Psoas muscle (tissue), 8 donors: ENCODE data around the gene DNAI1. TPM values are rescaled to one million over a fixed set of nuclear protein-coding genes. Genes with fewer than 3 reads are reported as not detected.

Source experiments
- ATAC-seq, 4 donors: fragments of 200-7000 bp; cut with Tn5 transposase; one replicate each; pipeline ENCODE4 v1.9.1; 2020; ENCODE audit warnings: moderate library complexity in 3 of 4, mild to moderate bottlenecking in 2 of 4
- DNase-seq, 2 donors: peaks; one replicate each; pipeline ENCODE4 v3.0.0-alpha.2; 2020
- H3K27ac ChIP-seq: fragments of 200-600 bp; one replicate; pipeline ENCODE4 v1.8.0; 2022
- H3K27me3 ChIP-seq, 3 donors: fragments of 200-600 bp in 1 of 3; one replicate each; pipeline versions ENCODE4 v1.6.1 to v1.8.0; 2013 to 2022; ENCODE audit warnings: low read length in 2 of 3, mild to moderate bottlenecking in 2 of 3, moderate library complexity in 1 of 3; ENCODE audit not compliant: insufficient read depth in 3 of 3
- H3K36me3 ChIP-seq, 2 donors: fragments of 200-600 bp in 1 of 2; one replicate each; pipeline versions ENCODE4 v1.6.1 to v1.8.0; 2013 to 2022; ENCODE audit warnings: low read depth in 1 of 2, mild to moderate bottlenecking in 1 of 2, moderate library complexity in 1 of 2; ENCODE audit not compliant: insufficient read depth in 1 of 2
- H3K4me1 ChIP-seq: fragments of 200-600 bp; one replicate; pipeline ENCODE4 v1.8.0; 2022
- H3K4me3 ChIP-seq: fragments of 200-600 bp; one replicate; pipeline ENCODE4 v1.8.0; 2022; ENCODE audit warnings: mild to moderate bottlenecking
- H3K9me3 ChIP-seq: fragments of 200-600 bp; one replicate; pipeline ENCODE4 v1.8.0; 2022
- CTCF ChIP-seq: fragments of 200-600 bp; IDR thresholded peaks from one replicate; pipeline ENCODE4 v1.8.0; 2022; ENCODE audit warnings: antibody characterized with exemption
- WGBS, 3 donors: extraction: QIAGEN DNeasy Blood & Tissue Kit; methylation state at CpG; one replicate each; pipeline versions ENCODE4 v1.1.6 to v1.1.7; 2013; 5-methylcytosine and 5-hydroxymethylcytosine counted together
- intact Hi-C, 2 donors: fragments of 100-400 bp; cut with DNase I; formaldehyde crosslinking; loops; one replicate each; pipeline versions ENCODE4 v1.11.0 to v1.14.2; 2022
- polyA plus RNA-seq, 3 donors: library from polyadenylated mRNA; stranded (reverse); fragments of 200-250 nt; gene quantifications; one replicate each; pipeline ENCODE4 v1.2.3, GENCODE V29; 2013
- total RNA-seq, 4 donors: library from RNA; stranded (reverse); fragmentation: NEBNext Ultra II Directional in 2 of 4; extraction: Animal tissue kit (Norgen Biotek cat#: 25700) in 2 of 4; gene quantifications; one replicate each; pipeline versions ENCODE4 v1.2.1 to v1.2.4, GENCODE V29; 2021 to 2023
- donor health status: healthy with polysubstance abuse.
- donor health status: DM: no; HTN: no; CAD: no; lungs with moderate emphysema.
- donor health status: Bipolar disorder and iron deficiency.
- donor health status: healthy.
- donor health status: DM: yes; HTN: yes; CAD: no.
- donor health status: DM: no; HTN: no; CAD: no.
- donor health status: DM: no; HTN: no; CAD: no.
- donor health status: DM: yes; HTN: yes; CAD: no.

The DNAI1 gene
- total and polyA plus RNA-seq, 7 donors: 0.04 to 0.70 (median 0.27) TPM; not detected in 3

GRCh38 chr9:34564617-34565016 lies 106.0 kb downstream of the DNAI1 start:
- Histone ChIP-seq H3K4me1 (peaks cover 34% of the 10 kb centered on the region), H3K4me3 (no peak overlapping the region), H3K9me3 (no peaks in the 10 kb centered on the region), H3K36me3 (peaks cover 0 to 40% of the 10 kb centered on the region in 2 donors), H3K27ac (no peak overlapping the region), H3K27me3 (no peaks in the 10 kb centered on the region)
- DNase-seq (peak; percentile 7 to 26), ATAC-seq (no peak)
- WGBS, 3 donors: 90 to 94% (median 93%) methylated on average over 16 of the region's 16 CpGs
- intact Hi-C loops: no loop called here
- TF ChIP-seq CTCF: no peak

DNA sequence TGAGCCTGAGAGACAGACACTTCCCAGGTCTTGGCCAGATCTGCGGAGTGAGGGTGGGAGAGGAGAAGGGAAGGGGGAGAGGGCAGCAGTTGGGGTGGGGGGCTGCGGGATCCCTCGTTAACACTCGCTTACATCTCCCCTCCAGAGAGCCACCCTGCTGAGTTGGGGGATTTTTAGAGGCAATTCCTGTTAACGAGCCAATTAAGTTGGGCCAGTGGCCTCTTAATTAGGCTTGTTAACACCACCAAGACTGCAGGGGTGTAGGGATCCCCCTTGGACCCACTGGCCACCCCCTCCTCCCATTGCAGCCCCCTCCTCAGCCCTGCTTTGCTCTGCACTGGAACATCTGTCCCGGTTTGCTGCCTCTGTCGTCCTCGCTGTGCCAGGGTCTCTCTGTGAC lies 107.3 kb downstream of the DNAI1 start:
- TF ChIP-seq CTCF: no peak
- Histone ChIP-seq H3K9me3 (no peaks in the 10 kb centered on the region), H3K27me3 (no peaks in the 10 kb centered on the region), H3K4me3 (no peak overlapping the region), H3K36me3 (peaks cover 0 to 40% of the 10 kb centered on the region in 2 donors), H3K27ac (no peak overlapping the region), H3K4me1 (peaks cover 33% of the 10 kb centered on the region)
- DNase-seq: peak in 1 of 2 donors; percentile 3
- WGBS, 3 donors: 74 to 80% (median 80%) methylated on average over 8 of the region's 8 CpGs
- intact Hi-C loops: no loop called here
- ATAC-seq: no peak

- peak in 1 of 2 donors; percentile 5 for DNase-seq
- no peak for TF ChIP-seq CTCF
- H3K27ac ChIP-seq: no peak overlapping the region
- WGBS, 3 donors: 70 to 74% (median 72%) methylated on average over 7 to 8 of the region's 8 CpGs
- peaks cover 32% of the 10 kb centered on the region for H3K4me1 ChIP-seq
- H3K27me3 ChIP-seq: no peaks in the 10 kb centered on the region
- no peaks in the 10 kb centered on the region for H3K9me3 ChIP-seq
- H3K4me3 ChIP-seq: no peak overlapping the region
- H3K36me3 ChIP-seq: peaks cover 0 to 40% of the 10 kb centered on the region in 2 donors
- ATAC-seq: no peak
- intact Hi-C loops: no loop called here
Observed at GRCh38 chr9:34566322-34566721, 107.7 kb downstream of the DNAI1 start.

- intact Hi-C loops: no loop called here
- no peak overlapping the region for H3K4me3 ChIP-seq
- ATAC-seq: peak in 2 of 4 donors; percentile 33 to 36
- H3K4me1 ChIP-seq: peaks cover 33% of the 10 kb centered on the region
- WGBS, 3 donors: 27 to 38% (median 31%) methylated on average over 6 of the region's 6 CpGs
- no peaks in the 10 kb centered on the region for H3K9me3 ChIP-seq
- H3K36me3 ChIP-seq: peaks cover 0 to 40% of the 10 kb centered on the region in 2 donors
- no peaks in the 10 kb centered on the region for H3K27me3 ChIP-seq
- TF ChIP-seq CTCF: no peak
- no peak overlapping the region for H3K27ac ChIP-seq
- DNase-seq: peak in 1 of 2 donors; percentile 4
Observed at GRCh38 chr9:34566972-34567371, 108.4 kb downstream of the DNAI1 start.

GRCh38 chr9:34568133-34568532 lies 109.5 kb downstream of the DNAI1 start:
- 77 to 82% (median 80%) methylated on average over 7 of the region's 7 CpGs for WGBS, 3 donors

More at GRCh38 chr9:34568133-34568532, 109.5 kb downstream of the DNAI1 start:
- Histone ChIP-seq H3K4me3 (no peak overlapping the region), H3K27ac (no peak overlapping the region), H3K9me3 (no peaks in the 10 kb centered on the region), H3K27me3 (no peaks in the 10 kb centered on the region), H3K36me3 (peaks cover 0 to 31% of the 10 kb centered on the region in 2 donors), H3K4me1 (peaks cover 28% of the 10 kb centered on the region)
- intact Hi-C loops: no loop called here
- ATAC-seq (no peak), DNase-seq (no peak)
- no peak for TF ChIP-seq CTCF
